CD14-positive monocyte (primary cell): ENCODE measurements around the gene MSANTD1. TPM values are rescaled to one million over a fixed set of nuclear protein-coding genes. Genes with fewer than 3 reads are reported as not detected.

Experiments used
- DNase-seq, 3 donors: peaks; one replicate each; pipeline ENCODE4 v3.0.0-alpha.2; 2011 to 2022
- H2AFZ ChIP-seq: 2 replicates; pipeline ENCODE4 v1.6.0; 2012; ENCODE audit warnings: mild to moderate bottlenecking, low read depth, low read length, inconsistent platforms; ENCODE audit not compliant: insufficient read depth, poor library complexity, severe bottlenecking
- H3K27ac ChIP-seq, 2 donors: 1 replicate in 1 of 2; 2 replicates in 1 of 2; pipeline ENCODE4 v1.5.1; 2012 to 2013; ENCODE audit warnings: low read length in 2 of 2, control low read depth in 1 of 2, inconsistent platforms in 1 of 2, low read depth in 1 of 2, mild to moderate bottlenecking in 1 of 2
- H3K27me3 ChIP-seq, 2 donors: one replicate each; pipeline versions ENCODE4 v1.6.0 to v1.6.1; 2011 to 2013; ENCODE audit warnings: low read length in 2 of 2; ENCODE audit not compliant: control insufficient read depth in 2 of 2, insufficient read depth in 2 of 2
- H3K36me3 ChIP-seq, 2 donors: replicated peaks in 1 of 2; 1 replicate in 1 of 2; 2 replicates in 1 of 2; pipeline versions ENCODE4 v1.5.1 to v1.6.1; 2012 to 2013; ENCODE audit warnings: low read length in 2 of 2, control low read depth in 1 of 2, inconsistent platforms in 1 of 2, mild to moderate bottlenecking in 1 of 2; ENCODE audit not compliant: insufficient read depth in 2 of 2, control insufficient read depth in 1 of 2
- H3K4me1 ChIP-seq, 2 donors: 1 replicate in 1 of 2; 2 replicates in 1 of 2; pipeline versions ENCODE4 v1.5.1 to v1.6.1; 2012 to 2013; ENCODE audit warnings: low read length in 2 of 2, control low read depth in 1 of 2, inconsistent platforms in 1 of 2, mild to moderate bottlenecking in 1 of 2, moderate library complexity in 1 of 2; ENCODE audit not compliant: insufficient read depth in 2 of 2, control insufficient read depth in 1 of 2
- H3K4me2 ChIP-seq: replicated peaks from 2 replicates; pipeline ENCODE3; 2012; ENCODE audit warnings: low read length, moderate library complexity, mild to moderate bottlenecking; ENCODE audit not compliant: poor library complexity, severe bottlenecking; ENCODE audit errors: extremely low read depth
- H3K4me3 ChIP-seq, 3 experiments: fragments of 200-600 bp in 1 of 3; sonication (generic) in 1 of 3; replicated peaks in 1 of 3; 1 replicate in 2 of 3; 2 replicates in 1 of 3; pipeline ENCODE4 v1.5.1; 2011 to 2013; ENCODE audit warnings: low read length in 3 of 3, mild to moderate bottlenecking in 3 of 3, control low read depth in 2 of 3, low read depth in 2 of 3, inconsistent platforms in 1 of 3, moderate library complexity in 1 of 3
- H3K79me2 ChIP-seq: 2 replicates; pipeline ENCODE4 v1.6.0; 2012; ENCODE audit warnings: mild to moderate bottlenecking, control low read depth, inconsistent platforms, low read length, moderate library complexity; ENCODE audit not compliant: insufficient read depth
- H3K9ac ChIP-seq: 2 replicates; pipeline ENCODE4 v1.6.0; 2017; ENCODE audit warnings: low read length, mild to moderate bottlenecking; ENCODE audit not compliant: insufficient read depth, poor library complexity, severe bottlenecking
- H3K9me3 ChIP-seq, 2 donors: replicated peaks in 1 of 2; 1 replicate in 1 of 2; 2 replicates in 1 of 2; pipeline versions ENCODE4 v1.5.1 to v1.6.1; 2012 to 2013; ENCODE audit warnings: low read length in 2 of 2, control low read depth in 1 of 2; ENCODE audit not compliant: control insufficient read depth in 1 of 2, insufficient read depth in 1 of 2
- H4K20me1 ChIP-seq: 2 replicates; pipeline ENCODE4 v1.6.0; 2012; ENCODE audit warnings: mild to moderate bottlenecking, low read length, control low read depth, moderate library complexity; ENCODE audit not compliant: insufficient read depth
- H3K27ac Mint-ChIP-seq, 7 donors: one replicate each; pipeline ENCODE4 v1.8.0; 2020; ENCODE audit warnings: mild to moderate bottlenecking in 7 of 7, mixed read lengths in 7 of 7, moderate library complexity in 6 of 7, inconsistent platforms in 2 of 7
- H3K27me3 Mint-ChIP-seq, 3 donors: one replicate each; pipeline ENCODE4 v1.8.0; 2021 to 2022; ENCODE audit warnings: low read depth in 3 of 3, mild to moderate bottlenecking in 3 of 3, mixed read lengths in 3 of 3, moderate library complexity in 3 of 3, inconsistent platforms in 1 of 3
- H3K36me3 Mint-ChIP-seq, 2 donors: one replicate each; pipeline ENCODE4 v1.8.0; 2020; ENCODE audit warnings: mixed read lengths in 2 of 2, inconsistent platforms in 1 of 2, mild to moderate bottlenecking in 1 of 2
- H3K4me1 Mint-ChIP-seq: one replicate; pipeline ENCODE4 v1.8.0; 2020; ENCODE audit warnings: mild to moderate bottlenecking, mixed read lengths
- H3K4me3 Mint-ChIP-seq, 2 donors: one replicate each; pipeline ENCODE4 v1.8.0; 2020; ENCODE audit warnings: mild to moderate bottlenecking in 2 of 2, mixed read lengths in 2 of 2, moderate library complexity in 1 of 2
- H3K9me3 Mint-ChIP-seq, 7 donors: one replicate each; pipeline ENCODE4 v1.8.0; 2020 to 2022; ENCODE audit warnings: mixed read lengths in 7 of 7, mild to moderate bottlenecking in 6 of 7, moderate library complexity in 6 of 7, inconsistent platforms in 2 of 7
- CTCF ChIP-seq: fragments of 200-600 bp; IDR thresholded peaks from one replicate; pipeline ENCODE4 v1.8.0; 2022; ENCODE audit warnings: antibody characterized with exemption, mild to moderate bottlenecking
- WGBS: methylation state at CpG from one replicate; pipeline ENCODE4 v1.1.5; 2013; ENCODE audit warnings: missing lambda C conversion rate; ENCODE audit not compliant: insufficient coverage; 5-methylcytosine and 5-hydroxymethylcytosine counted together
- intact Hi-C, 2 donors: fragments of 100-400 bp; cut with micrococcal nuclease; formaldehyde crosslinking; loops; one replicate each; pipeline versions ENCODE4 v1.15.0 to v1.15.1; 2023
- polyA plus RNA-seq, 3 donors: library from polyadenylated mRNA; depleted of rRNA in 1 of 3; unstranded in 2 of 3; stranded (reverse) in 1 of 3; fragments of 300-500 nt in 2 of 3; fragments of >200 nt in 1 of 3; fragmentation: Illumina TruSeq in 2 of 3; gene quantifications; 1 replicate in 2 of 3; 2 replicates in 1 of 3; pipeline ENCODE4 v1.2.3, GENCODE V29; 2012 to 2021

The MSANTD1 gene
- polyA plus RNA-seq, 3 donors, result 0.52 TPM; not detected in 2

DNA sequence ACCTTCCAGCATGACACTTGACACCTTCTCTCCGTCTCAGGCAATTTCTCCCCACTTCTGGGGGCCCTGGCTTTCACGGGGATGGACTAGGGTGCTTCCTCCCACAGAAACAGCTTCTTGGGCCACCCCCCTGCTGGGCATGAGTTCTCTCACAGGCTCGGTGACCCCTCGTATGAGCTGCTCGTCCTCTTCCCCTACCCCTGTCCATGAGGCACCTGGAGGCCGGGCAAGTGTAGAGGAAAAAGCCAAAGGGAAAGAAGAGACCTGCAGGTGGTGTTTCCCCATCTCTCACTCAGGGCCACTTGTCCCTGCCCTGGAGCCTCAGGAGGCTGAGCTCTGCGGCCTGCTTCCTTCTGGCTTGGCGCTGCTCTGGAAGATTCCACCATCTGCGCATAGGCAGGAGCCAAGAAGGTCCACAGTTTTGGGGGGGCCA is 41.9 kb downstream of the MSANTD1 start:
- Mint-ChIP-seq H3K36me3 (peaks cover 3 to 10% of the 10 kb centered on the region in 2 donors), H3K9me3 (peaks cover 0 to 3% (median 0%) of the 10 kb centered on the region in 7 donors), H3K4me3 (peak overlapping the region in 1 of 2 donors; percentile 15), H3K4me1 (peaks cover 36% of the 10 kb centered on the region), H3K27me3 (peaks cover 18 to 34% (median 28%) of the 10 kb centered on the region in 3 donors), H3K27ac (no peak overlapping the region)
- no peaks in the 10 kb centered on the region for H3K9me3 ChIP-seq
- H4K20me1 ChIP-seq, result no peaks in the 10 kb centered on the region
- no peak for DNase-seq
- H3K27me3 ChIP-seq, result peaks cover 0 to 3% of the 10 kb centered on the region in 2 donors
- no peak overlapping the region for H3K9ac ChIP-seq
- intact Hi-C loops, result loop anchor here (5.0 to 10.0 kb wide), 3 partner anchors 64 to 329 kb away; partner anchors contain the start of genes GRK4 (in 1 of the 2), HTT (in 1 of the 2), HTT-AS (in 1 of the 2) and NOP14 (in 1 of the 2)
- H3K36me3 ChIP-seq, result no peaks in the 10 kb centered on the region
- no peak overlapping the region for H3K27ac ChIP-seq
- no peak overlapping the region for H2AFZ ChIP-seq
- H3K4me2 ChIP-seq, result no peak overlapping the region
- 90% methylated on average over 2 of the region's 9 CpGs for WGBS
- no peak for TF ChIP-seq CTCF
- no peaks in the 10 kb centered on the region for H3K79me2 ChIP-seq
- H3K4me1 ChIP-seq, result peaks cover 31 to 43% of the 10 kb centered on the region in 2 donors
- no peak overlapping the region for H3K4me3 ChIP-seq

DNA sequence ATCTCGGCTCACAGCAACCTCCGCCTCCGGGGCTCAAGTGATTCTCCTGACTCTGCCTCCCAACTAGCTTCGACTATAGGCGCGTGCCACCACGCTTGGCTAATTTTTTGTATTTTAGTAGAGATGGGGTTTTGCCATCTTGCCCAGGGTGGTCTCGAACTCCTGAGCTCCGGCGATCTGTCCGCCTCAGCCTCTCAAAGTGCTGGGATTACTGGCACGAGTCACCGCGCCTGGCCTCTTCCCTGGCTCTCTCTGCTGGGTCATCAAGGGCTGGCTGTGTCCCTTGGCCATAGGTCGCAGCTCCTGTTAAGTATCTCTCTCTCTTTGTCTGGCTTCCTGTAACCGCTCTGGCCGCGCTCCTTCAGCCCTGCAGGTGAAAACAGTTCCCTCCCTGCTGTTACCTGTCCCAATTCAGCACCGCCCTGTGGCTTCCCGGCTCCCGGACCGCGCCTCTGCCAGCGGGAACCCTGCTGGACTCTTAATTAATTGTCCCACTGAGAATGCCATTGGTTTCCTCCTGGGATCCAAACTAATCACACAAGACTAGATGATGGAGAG is 42.5 kb downstream of the MSANTD1 start:
- Mint-ChIP-seq H3K27ac (peak overlapping the region; percentile 80 to 95 (median 89)), H3K36me3 (peaks cover 3 to 10% of the 10 kb centered on the region in 2 donors), H3K27me3 (peaks cover 18 to 36% (median 27%) of the 10 kb centered on the region in 3 donors), H3K4me3 (peak overlapping the region; percentile 87 to 93), H3K9me3 (peaks cover 0 to 3% (median 0%) of the 10 kb centered on the region in 7 donors), H3K4me1 (peaks cover 30% of the 10 kb centered on the region)
- no peak for TF ChIP-seq CTCF
- no peaks in the 10 kb centered on the region for H3K79me2 ChIP-seq
- H4K20me1 ChIP-seq, result no peaks in the 10 kb centered on the region
- peak overlapping the region; percentile 96 for H3K4me2 ChIP-seq
- 58% methylated on average over 22 of the region's 24 CpGs for WGBS
- intact Hi-C loops, result loop anchor here (5.0 to 10.0 kb wide), 3 partner anchors 64 to 329 kb away; partner anchors contain the start of genes GRK4 (in 1 of the 2), HTT (in 1 of the 2), HTT-AS (in 1 of the 2) and NOP14 (in 1 of the 2)
- peak overlapping the region; percentile 80 for H3K9ac ChIP-seq
- no peaks in the 10 kb centered on the region for H3K9me3 ChIP-seq
- peaks cover 0 to 3% of the 10 kb centered on the region in 2 donors for H3K27me3 ChIP-seq
- H3K27ac ChIP-seq, result peak overlapping the region; percentile 80 to 87
- DNase-seq, result no peak
- H3K4me1 ChIP-seq, result peaks cover 26 to 37% of the 10 kb centered on the region in 2 donors
- H3K36me3 ChIP-seq, result no peaks in the 10 kb centered on the region
- H2AFZ ChIP-seq, result peak overlapping the region; percentile 80
- peak overlapping the region; percentile 84 to 86 (median 85) for H3K4me3 ChIP-seq
